GM13977 (cell line): ENCODE data around the gene ZNF236.

Experiments
- DNase-seq: peaks from one replicate; pipeline ENCODE4 v3.0.0; 2012; ENCODE audit warnings: low spot score
- CTCF ChIP-seq: IDR thresholded peaks from 2 replicates; pipeline ENCODE4 v1.5.1; 2012; ENCODE audit warnings: mild to moderate bottlenecking, control low read depth; ENCODE audit not compliant: insufficient read depth; ENCODE audit errors: extremely low read depth, missing control alignments
- in situ Hi-C: fragments of 300-500 bp; cut with MboI; formaldehyde crosslinking; loops from one replicate; pipeline ENCODE4 v1.12.0; 2022; ENCODE audit warnings: low sequenced_read_pairs, low pct_unique_long_range_greater_than_20kb, mixed read lengths, inconsistent platforms; ENCODE audit not compliant: unreplicated experiment

Gene ZNF236

DNA sequence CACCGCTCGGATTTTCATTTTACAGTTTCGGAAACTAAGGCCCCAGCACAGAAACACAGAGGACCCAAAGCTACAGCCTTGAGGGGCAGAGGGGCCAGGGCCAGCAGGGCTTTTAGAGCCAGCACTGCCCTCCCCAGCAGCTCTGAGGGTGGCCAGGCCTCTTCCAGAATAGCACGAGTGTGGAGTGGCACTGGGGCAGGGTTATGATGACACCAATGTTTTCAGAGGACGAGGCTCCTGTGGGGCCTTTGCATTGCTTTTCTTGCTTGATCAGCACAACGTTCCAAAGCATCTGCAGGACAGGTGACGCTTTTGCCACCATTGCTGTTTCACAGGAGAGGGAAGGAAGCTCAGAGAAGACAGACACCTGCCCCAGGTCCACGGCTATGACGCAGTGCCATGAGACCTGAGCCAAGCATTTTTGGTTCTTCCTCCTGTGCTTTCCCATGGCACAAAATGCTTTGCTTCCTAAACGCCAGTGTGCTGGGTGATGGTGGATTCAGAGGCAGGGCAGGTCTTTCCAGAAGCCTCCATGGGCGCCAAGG lies 183.4 kb downstream of the ZNF236 start:
- TF ChIP-seq CTCF = no peak
- in situ Hi-C loops = loop anchor here (25.0 kb wide), 1 partner anchor 207 kb away; no protein-coding TSS in a partner anchor
- no peak for DNase-seq

DNA sequence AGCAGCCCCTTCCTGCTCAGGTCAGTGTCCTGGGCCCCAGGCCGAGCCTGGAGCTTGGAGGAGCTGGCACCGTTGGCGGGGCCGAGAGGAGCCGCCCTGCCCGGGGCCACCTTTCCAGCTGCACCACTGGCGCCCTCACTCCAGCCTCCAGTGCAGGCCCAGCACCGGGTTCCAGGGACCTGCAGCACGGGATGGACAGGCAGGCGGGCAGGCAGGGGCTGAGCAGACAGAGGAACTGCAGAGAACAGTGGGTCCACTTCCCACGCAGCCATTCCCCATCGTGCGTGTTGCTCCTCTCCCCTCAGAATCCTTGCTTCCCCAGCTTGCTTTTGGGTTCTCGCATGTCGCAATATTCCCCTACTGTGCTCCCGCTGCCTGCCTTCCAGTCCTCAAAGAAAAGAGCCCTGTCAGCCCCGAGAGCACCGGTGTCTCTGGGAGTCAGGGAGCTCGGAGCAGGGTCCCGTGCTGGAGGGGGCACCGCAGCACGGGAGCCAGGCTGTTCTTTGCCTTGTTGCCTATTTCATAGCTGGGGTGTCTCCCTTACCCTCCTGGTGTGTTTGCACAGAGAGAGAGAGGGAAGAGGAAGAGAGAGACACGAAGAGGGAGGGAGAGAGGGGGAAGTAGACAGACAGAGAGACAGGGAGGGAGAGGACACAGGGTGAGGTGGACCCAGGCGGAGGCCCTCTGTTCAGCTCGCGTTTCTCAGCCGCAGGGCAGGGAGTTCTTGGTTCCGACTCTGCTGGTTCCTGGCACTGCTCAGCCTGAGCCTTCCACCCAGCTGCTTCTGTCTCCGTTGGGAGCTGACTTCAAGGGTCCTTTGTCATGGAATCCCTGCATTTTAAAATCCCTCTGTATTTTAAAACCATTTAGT lies 184.2 kb downstream of the ZNF236 start:
- DNase-seq = no peak
- in situ Hi-C loops = loop anchor here (25.0 kb wide), 1 partner anchor 206 kb away; no protein-coding TSS in a partner anchor

DNA sequence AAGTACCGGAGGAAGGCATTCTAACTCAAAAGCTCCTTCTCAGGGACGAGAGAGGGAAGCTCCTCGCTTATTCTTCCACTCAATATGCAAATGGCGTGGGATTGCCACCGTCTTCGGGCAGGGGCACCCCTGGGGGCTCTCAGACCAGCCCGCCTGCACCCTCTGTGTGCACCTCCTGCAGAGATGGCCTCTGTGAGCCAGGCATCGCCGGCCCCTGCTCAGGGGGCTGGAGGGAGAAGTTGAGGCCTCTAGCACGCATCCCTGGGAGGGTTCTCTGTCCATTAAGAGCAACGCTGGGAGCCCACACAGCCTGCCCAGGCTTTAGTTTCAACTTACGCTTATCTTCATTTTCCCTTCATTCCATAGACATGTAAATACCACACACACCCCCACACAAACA lies 184.9 kb downstream of the ZNF236 start:
- in situ Hi-C loops = loop anchor here (25.0 kb wide), 1 partner anchor 205 kb away; no protein-coding TSS in a partner anchor
- TF ChIP-seq CTCF = no peak
- no peak for DNase-seq

More for the DNA sequence above, 184.2 kb downstream of the ZNF236 start:
- no peak for TF ChIP-seq CTCF

GRCh38 chr18:77008006-77008405 lies 185.6 kb downstream of the ZNF236 start:
- in situ Hi-C loops = loop anchor here (25.0 kb wide), 1 partner anchor 204 kb away; no protein-coding TSS in a partner anchor
- DNase-seq = no peak
- TF ChIP-seq CTCF = no peak

DNA sequence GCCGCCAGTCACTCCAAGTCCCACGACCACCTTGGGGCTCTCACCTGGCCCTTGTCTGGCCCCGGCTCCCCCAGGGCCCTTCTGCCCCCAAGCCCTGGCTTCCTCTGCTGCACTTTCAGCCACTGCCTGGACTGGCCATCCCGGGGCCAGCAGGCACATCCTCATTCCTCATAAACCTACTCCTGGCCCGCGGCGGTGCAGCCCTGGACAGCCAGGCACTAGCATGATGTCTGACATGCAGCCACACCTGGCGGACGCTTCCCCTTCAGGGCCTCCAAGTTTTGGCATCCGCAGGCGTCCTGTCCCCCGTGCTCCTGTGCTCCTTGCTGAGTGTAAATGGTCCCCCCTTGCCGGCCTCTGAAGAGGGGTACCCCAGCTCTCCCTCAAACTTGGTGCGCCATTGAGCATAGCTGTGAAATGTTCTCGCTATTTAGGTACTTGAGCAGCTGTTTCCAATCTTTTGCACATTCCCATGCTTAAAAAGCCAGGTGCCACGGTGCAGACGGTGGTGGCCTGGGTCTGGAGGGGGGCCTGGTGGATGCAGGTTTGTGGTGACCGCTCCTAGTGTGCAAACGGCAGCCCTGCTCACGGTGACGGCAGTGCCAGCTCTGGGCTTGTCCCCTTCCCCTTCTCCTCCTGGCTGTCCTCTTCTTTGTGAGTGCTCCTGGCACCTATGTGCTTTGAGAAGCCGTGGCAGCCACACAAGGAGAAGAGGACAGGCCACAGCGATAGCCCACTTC lies 186.4 kb downstream of the ZNF236 start:
- DNase-seq = no peak
- no peak for TF ChIP-seq CTCF
- in situ Hi-C loops = loop anchor here (25.0 kb wide), 1 partner anchor 204 kb away; no protein-coding TSS in a partner anchor

- no peak for TF ChIP-seq CTCF
- in situ Hi-C loops = loop anchor here (25.0 kb wide), 1 partner anchor 203 kb away; no protein-coding TSS in a partner anchor
- no peak for DNase-seq
Observed at GRCh38 chr18:77009675-77010074, 187.3 kb downstream of the ZNF236 start.
